K562 treated with DMSO at 1 percent for 4 hours (cell line): ENCODE measurements around the gene MCOLN2. TPM values are rescaled to one million over a fixed set of nuclear protein-coding genes. Genes with fewer than 3 reads are reported as not detected.

Source experiments
- total RNA-seq: library from RNA; unstranded; fragments of 300-600 nt; gene quantifications from 2 replicates; pipeline ENCODE4 v1.2.3, GENCODE V29; 2022; ENCODE audit not compliant: insufficient read depth

The MCOLN2 gene
- not detected in 2 replicates for total RNA-seq

DNA sequence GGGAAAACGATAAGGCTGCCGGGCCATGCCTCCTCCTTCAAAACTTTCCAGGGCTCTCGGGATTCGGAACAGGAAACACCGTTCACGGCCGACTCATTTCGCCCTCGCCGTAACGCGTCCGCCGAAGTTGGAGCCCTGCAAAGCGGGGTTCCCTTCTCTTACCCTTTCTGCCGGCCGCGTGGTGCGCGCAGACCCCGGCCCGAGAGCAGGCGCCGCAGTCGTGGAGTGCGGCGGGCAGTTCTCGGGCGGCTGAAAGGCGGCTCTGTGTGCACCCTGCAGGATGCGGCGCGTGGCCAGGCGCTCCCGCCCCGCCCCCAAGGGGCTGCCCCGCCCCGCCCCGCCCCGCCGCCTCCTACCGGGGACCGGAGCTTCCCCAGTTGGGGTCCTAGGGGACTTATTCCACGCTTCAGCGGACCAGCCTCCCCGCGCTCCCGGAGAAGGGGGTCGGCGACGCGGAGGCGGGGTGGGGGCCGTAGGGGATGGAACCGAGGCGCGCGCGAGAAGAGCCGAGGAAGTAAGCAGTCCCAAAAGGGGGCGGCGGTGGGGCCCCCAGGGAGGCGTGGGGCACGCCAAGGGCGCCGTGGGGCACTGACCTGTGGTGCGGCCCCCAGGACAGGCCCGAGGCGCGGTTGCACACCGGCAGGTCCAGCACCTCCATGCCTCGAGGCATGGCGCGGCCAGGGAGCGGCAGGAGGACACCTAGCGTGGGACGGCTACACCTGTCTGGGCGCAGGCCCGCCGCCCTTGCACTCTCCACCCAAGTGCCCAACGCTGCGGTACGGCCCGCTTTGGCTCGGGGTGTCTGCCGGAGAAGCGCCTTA is at the start of gene MCOLN2:
MCOLN2 (minus strand) TSS at position 268 of the 821 bp plus-strand sequence; CDS start at position 27, 241 bp downstream.

GRCh38 chr1:84892705-84893618 is 104.0 kb downstream of the MCOLN2 start, which contains the start of gene LPAR3:
Gene LPAR3, minus strand, starts transcription at chr1:84893206. Its CDS starts 27,086 bp downstream, at chr1:84866120.

Other genes starting within 250 kb of the MCOLN2 start
- not detected in 2 replicates for gene LPAR3, start 103.9 kb downstream of the MCOLN2 start, total RNA-seq
- gene MCOLN3, start 51.4 kb upstream of the MCOLN2 start, total RNA-seq, result not detected in 2 replicates
- gene SYDE2, start 203.9 kb upstream of the MCOLN2 start, total RNA-seq, result 1.8 and 2.0 TPM in 2 replicates